Lower lobe of right lung (tissue), 2 donors: Measurements from ENCODE around the gene ANXA6. TPM values are rescaled to one million over a fixed set of nuclear protein-coding genes. Genes with fewer than 3 reads are reported as not detected.
A peak's percentile ranks its signal among the peaks of the same experiment; 100 is the strongest.

Experiments
- ATAC-seq, 2 donors: fragments of 200-7000 bp; cut with Tn5 transposase; one replicate each; pipeline ENCODE4 v1.9.1; 2020 to 2022; ENCODE audit warnings: mild to moderate bottlenecking in 2 of 2, moderate library complexity in 2 of 2
- DNase-seq: peaks from one replicate; pipeline ENCODE4 v3.0.0-alpha.2; 2020
- H3K27ac ChIP-seq: fragments of 200-600 bp; one replicate; pipeline ENCODE4 v1.8.0; 2022
- H3K27me3 ChIP-seq: fragments of 200-600 bp; one replicate; pipeline ENCODE4 v1.8.0; 2022; ENCODE audit warnings: low read depth
- H3K36me3 ChIP-seq: fragments of 200-600 bp; one replicate; pipeline ENCODE4 v1.8.0; 2022; ENCODE audit warnings: mild to moderate bottlenecking
- H3K4me1 ChIP-seq: fragments of 200-600 bp; one replicate; pipeline ENCODE4 v1.8.0; 2022
- H3K4me3 ChIP-seq: fragments of 200-600 bp; one replicate; pipeline ENCODE4 v1.8.0; 2022; ENCODE audit warnings: mild to moderate bottlenecking
- H3K9me3 ChIP-seq: fragments of 200-600 bp; one replicate; pipeline ENCODE4 v1.8.0; 2022
- CTCF ChIP-seq: fragments of 200-600 bp; IDR thresholded peaks from one replicate; pipeline ENCODE4 v1.8.0; 2022; ENCODE audit warnings: antibody characterized with exemption, mild to moderate bottlenecking
- intact Hi-C: fragments of 100-400 bp; cut with DNase I; formaldehyde crosslinking; loops from one replicate; pipeline ENCODE4 v1.11.0; 2022
- total RNA-seq: library from RNA; stranded (reverse); fragmentation: NEBNext Ultra II Directional; extraction: Animal tissue kit (Norgen Biotek cat#: 25700); gene quantifications from one replicate; pipeline ENCODE4 v1.2.1, GENCODE V29; 2021
- donor health status: DM: no; HTN: yes; CAD: no; lungs with severe emphysema.

The ANXA6 gene
- total RNA-seq, 1 donor from 2014 or later, result 120 TPM

- no peak overlapping the region for H3K27ac ChIP-seq
- no peaks in the 10 kb centered on the region for H3K9me3 ChIP-seq
- no peak for DNase-seq
- no peaks in the 10 kb centered on the region for H3K27me3 ChIP-seq
- no peak for TF ChIP-seq CTCF
- ATAC-seq, result no peak
- peaks cover 54% of the 10 kb centered on the region for H3K36me3 ChIP-seq
- peaks cover 82% of the 10 kb centered on the region for H3K4me1 ChIP-seq
- intact Hi-C loops, result no loop called here
- H3K4me3 ChIP-seq, result no peak overlapping the region
Observed at GRCh38 chr5:151065609-151066008, 92.0 kb downstream of the ANXA6 start.

GRCh38 chr5:151064916-151065499, 92.6 kb downstream of the ANXA6 start:
- intact Hi-C loops, result no loop called here
- no peak for TF ChIP-seq CTCF
- Histone ChIP-seq H3K4me1 (peaks cover 82% of the 10 kb centered on the region), H3K27me3 (no peaks in the 10 kb centered on the region), H3K27ac (no peak overlapping the region), H3K4me3 (no peak overlapping the region), H3K9me3 (no peaks in the 10 kb centered on the region), H3K36me3 (peaks cover 60% of the 10 kb centered on the region)
- DNase-seq, result no peak
- no peak for ATAC-seq

GRCh38 chr5:151063142-151063989, 94.2 kb downstream of the ANXA6 start:
- H3K9me3 ChIP-seq, result no peaks in the 10 kb centered on the region
- no peak for TF ChIP-seq CTCF
- DNase-seq, result no peak
- H3K27me3 ChIP-seq, result no peaks in the 10 kb centered on the region
- intact Hi-C loops, result no loop called here
- peaks cover 72% of the 10 kb centered on the region for H3K4me1 ChIP-seq
- ATAC-seq, result no peak
- peak overlapping the region; percentile 56 for H3K27ac ChIP-seq
- peaks cover 62% of the 10 kb centered on the region for H3K36me3 ChIP-seq
- no peak overlapping the region for H3K4me3 ChIP-seq

- ATAC-seq (no peak), DNase-seq (no peak)
- no peak overlapping the region for H3K4me3 ChIP-seq
- H3K9me3 ChIP-seq, result no peaks in the 10 kb centered on the region
- H3K27ac ChIP-seq, result peak overlapping the region; percentile 56
- H3K36me3 ChIP-seq, result peaks cover 70% of the 10 kb centered on the region
- intact Hi-C loops, result no loop called here
- TF ChIP-seq CTCF, result no peak
- H3K4me1 ChIP-seq, result peaks cover 64% of the 10 kb centered on the region
- H3K27me3 ChIP-seq, result no peaks in the 10 kb centered on the region
Observed at GRCh38 chr5:151062405-151063141, 95.0 kb downstream of the ANXA6 start.

GRCh38 chr5:151060742-151061141, 96.8 kb downstream of the ANXA6 start:
- ATAC-seq, result peak; percentile 47 to 50
- intact Hi-C loops, result no loop called here
- peaks cover 77% of the 10 kb centered on the region for H3K36me3 ChIP-seq
- peaks cover 62% of the 10 kb centered on the region for H3K4me1 ChIP-seq
- no peaks in the 10 kb centered on the region for H3K27me3 ChIP-seq
- TF ChIP-seq CTCF, result no peak
- no peak overlapping the region for H3K4me3 ChIP-seq
- H3K27ac ChIP-seq, result peak overlapping the region; percentile 75
- no peak for DNase-seq
- no peaks in the 10 kb centered on the region for H3K9me3 ChIP-seq
